Naive thymus-derived CD8-positive, alpha-beta T cell (primary cell): ENCODE measurements around the gene ADIPOQ. TPM values are rescaled to one million over a fixed set of nuclear protein-coding genes. Genes with fewer than 3 reads are reported as not detected.
"Not testable (repeated sequence)": the region's sequence is repeated elsewhere in the genome, so short reads cannot be mapped to it uniquely, and the experiment has no call there.

Experiments
- ATAC-seq, 2 donors: fragments of 150-1000 bp; cut with Tn5 transposase in 1 of 2; sonication (Bioruptor Pico), chemical (Tn5 transposase) in 1 of 2; 1 replicate in 1 of 2; 2 replicates in 1 of 2; pipeline ENCODE4 v1.10.0; 2021; ENCODE audit warnings: mild to moderate bottlenecking in 2 of 2, moderate library complexity in 2 of 2
- POLR2A ChIA-PET: fragments of 350-600 bp; sonication (Branson Sonifier 250); formaldehyde crosslinking; loops from one replicate; lab custom pipeline; 2021; ENCODE audit warnings: antibody characterized with exemption; lab: Charles Lee
- DNase-seq, 10 donors: peaks; one replicate each; pipeline versions ENCODE4 v3.0.0 to v3.0.0-alpha.2; 2020 to 2022
- H3K27ac Mint-ChIP-seq, 10 donors: one replicate each; pipeline ENCODE4 v1.8.0; 2020 to 2022; ENCODE audit warnings: mild to moderate bottlenecking in 10 of 10, mixed read lengths in 10 of 10, moderate library complexity in 4 of 10, inconsistent platforms in 1 of 10
- H3K27me3 Mint-ChIP-seq, 5 donors: one replicate each; pipeline ENCODE4 v1.8.0; 2021 to 2022; ENCODE audit warnings: mixed read lengths in 5 of 5
- H3K36me3 Mint-ChIP-seq, 3 donors: one replicate each; pipeline ENCODE4 v1.8.0; 2020 to 2022; ENCODE audit warnings: mixed read lengths in 3 of 3, mild to moderate bottlenecking in 2 of 3, inconsistent platforms in 1 of 3
- H3K4me1 Mint-ChIP-seq, 4 donors: one replicate each; pipeline ENCODE4 v1.8.0; 2021 to 2022; ENCODE audit warnings: mixed read lengths in 4 of 4
- H3K4me3 Mint-ChIP-seq, 10 donors: one replicate each; pipeline ENCODE4 v1.8.0; 2020 to 2022; ENCODE audit warnings: mild to moderate bottlenecking in 10 of 10, mixed read lengths in 10 of 10, moderate library complexity in 6 of 10, inconsistent platforms in 1 of 10
- H3K9me3 Mint-ChIP-seq, 9 donors: one replicate each; pipeline ENCODE4 v1.8.0; 2020 to 2022; ENCODE audit warnings: mixed read lengths in 9 of 9, mild to moderate bottlenecking in 3 of 9, inconsistent platforms in 1 of 9, moderate library complexity in 1 of 9
- polyA plus RNA-seq, 3 donors: library from polyadenylated mRNA; unstranded; fragments of 300-500 nt; fragmentation: Illumina TruSeq; gene quantifications; one replicate each; pipeline ENCODE4 v1.2.3, GENCODE V29; 2021
- total RNA-seq, 8 experiments: library from RNA in 2 of 8; stranded (reverse) in 2 of 8; gene quantifications; one replicate each; pipeline ENCODE4 v1.2.3 and lab custom pipeline; 2021 to 2026

Gene ADIPOQ
- total and polyA plus RNA-seq, 5 experiments from 2014 or later, result not detected

- H3K27ac Mint-ChIP-seq, DNase-seq, H3K4me3 Mint-ChIP-seq, POLR2A ChIA-PET, H3K36me3 Mint-ChIP-seq, ATAC-seq, H3K9me3 Mint-ChIP-seq, H3K27me3 Mint-ChIP-seq: not testable (repeated sequence)
- H3K4me1 Mint-ChIP-seq, result peaks cover 5 to 27% (median 13%) of the 10 kb centered on the region in 4 donors
These were observed 50.6 kb downstream of the ADIPOQ start for GRCh38 chr3:186893071-186893470.

DNA sequence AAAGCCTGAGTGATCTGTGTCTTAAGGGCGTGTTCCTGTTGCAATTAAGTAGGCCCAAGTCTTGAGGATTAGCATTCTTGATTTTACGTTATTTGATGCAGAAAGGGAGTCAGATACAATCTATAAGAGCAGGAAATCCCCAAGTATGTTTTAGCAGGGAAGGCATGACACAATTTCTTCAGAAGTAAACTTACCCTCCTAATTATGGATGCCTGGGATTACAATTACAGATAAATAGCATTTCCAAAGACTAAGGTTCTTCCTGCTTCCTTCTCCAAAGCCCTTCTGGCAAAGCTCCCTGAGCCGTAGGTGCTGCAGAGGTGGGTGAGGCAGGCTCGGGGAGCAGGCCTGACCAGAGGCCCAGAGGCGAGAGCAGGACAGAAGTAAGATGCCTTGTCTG lies 52.9 kb downstream of the ADIPOQ start:
- H3K9me3 Mint-ChIP-seq, result no peaks in the 10 kb centered on the region
- no peak for DNase-seq
- no peaks in the 10 kb centered on the region for H3K27me3 Mint-ChIP-seq
- no peak for ATAC-seq
- no peaks in the 10 kb centered on the region for H3K36me3 Mint-ChIP-seq
- H3K27ac Mint-ChIP-seq, result no peak overlapping the region
- no peak overlapping the region for H3K4me3 Mint-ChIP-seq
- H3K4me1 Mint-ChIP-seq, result peaks cover 5 to 25% (median 13%) of the 10 kb centered on the region in 4 donors
- POLR2A ChIA-PET, result interaction anchor here (1.6 kb wide), 1 partner anchor 14 kb away, joined by 7 read pairs; no protein-coding TSS in a partner anchor

DNA sequence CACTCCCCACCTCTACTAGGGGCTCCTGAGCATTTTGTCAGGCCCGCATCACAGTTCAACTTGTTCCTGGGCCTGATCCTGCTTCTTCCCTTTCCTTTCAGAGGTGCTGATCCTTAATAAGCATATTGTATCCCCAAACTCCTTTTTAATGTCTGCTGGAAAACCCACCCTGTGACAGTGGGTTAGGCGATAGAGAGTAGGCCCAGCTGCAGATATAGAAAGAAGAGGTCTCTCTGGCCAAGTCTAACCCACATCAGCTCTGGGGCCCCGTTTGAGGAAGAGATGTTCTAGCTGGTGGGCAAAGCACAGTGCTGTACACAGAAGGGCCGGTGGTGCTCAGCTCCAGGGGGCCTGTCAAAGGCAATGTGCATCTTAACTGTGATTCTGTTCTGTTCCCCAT lies 53.5 kb downstream of the ADIPOQ start:
- Mint-ChIP-seq H3K4me1 (peaks cover 11 to 31% (median 17%) of the 10 kb centered on the region in 4 donors), H3K4me3 (no peak overlapping the region), H3K9me3 (no peaks in the 10 kb centered on the region), H3K36me3 (no peaks in the 10 kb centered on the region), H3K27me3 (no peaks in the 10 kb centered on the region), H3K27ac (peak overlapping the region in 2 of 10 donors; percentile 39 to 53)
- ATAC-seq (no peak), DNase-seq (no peak)
- POLR2A ChIA-PET, result interaction anchor here (1.6 kb wide), 1 partner anchor 13 kb away, joined by 7 read pairs; no protein-coding TSS in a partner anchor

DNA sequence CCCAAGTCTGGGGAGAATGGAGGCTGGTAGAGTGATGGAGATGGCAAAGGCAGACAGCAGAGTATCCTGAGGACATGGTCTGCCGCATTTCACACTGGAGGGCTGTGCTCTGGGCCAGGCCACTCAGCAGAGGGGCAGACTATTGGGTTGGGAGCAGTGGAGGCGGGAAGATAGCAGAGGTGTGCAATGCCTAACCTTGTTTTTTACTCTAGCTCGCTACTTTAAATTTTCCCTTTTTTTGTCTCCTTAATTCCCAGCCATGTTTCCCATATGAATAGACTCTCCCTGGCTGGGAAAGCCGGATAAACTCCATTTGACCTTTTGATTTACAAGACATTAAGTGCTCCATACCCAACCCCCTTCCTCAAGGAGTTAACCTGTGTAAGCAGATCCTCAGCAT lies 54.4 kb downstream of the ADIPOQ start:
- DNase-seq (no peak), ATAC-seq (no peak)
- Mint-ChIP-seq H3K36me3 (no peaks in the 10 kb centered on the region), H3K4me3 (no peak overlapping the region), H3K27ac (peak overlapping the region in 1 of 10 donors; percentile 53), H3K4me1 (peaks cover 15 to 37% (median 22%) of the 10 kb centered on the region in 4 donors), H3K27me3 (no peaks in the 10 kb centered on the region), H3K9me3 (no peaks in the 10 kb centered on the region)
- POLR2A ChIA-PET, result interaction anchor here (1.6 kb wide), 1 partner anchor 12 kb away, joined by 7 read pairs; no protein-coding TSS in a partner anchor

DNA sequence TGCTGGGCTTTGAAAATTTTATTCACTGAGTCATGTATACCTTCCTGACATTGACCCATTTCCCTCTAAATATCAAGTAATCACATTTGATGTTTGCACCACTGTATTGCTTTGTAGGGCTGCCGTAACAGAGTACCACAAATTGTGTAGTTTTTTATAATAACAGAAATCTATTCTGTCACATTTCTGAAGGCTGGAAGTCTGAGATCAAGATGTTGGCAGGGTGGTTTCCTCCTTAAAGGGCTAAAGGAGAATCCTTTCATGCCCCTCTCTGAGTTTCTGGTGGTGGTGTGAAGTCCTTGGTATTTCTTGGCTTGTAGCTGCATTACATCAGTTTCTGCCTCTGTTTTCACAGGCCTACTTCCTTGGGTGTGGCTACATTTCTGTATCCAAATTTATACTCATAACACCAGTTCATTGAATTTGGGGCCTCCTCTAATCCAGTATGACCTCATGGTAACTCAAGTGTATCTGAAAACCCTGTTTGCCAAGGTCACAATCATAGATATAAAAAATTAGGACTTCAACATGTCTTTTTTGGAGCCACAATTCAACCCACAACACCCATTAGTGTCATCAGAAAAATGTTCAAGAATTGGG lies 58.7 kb downstream of the ADIPOQ start:
- Mint-ChIP-seq H3K27me3 (no peaks in the 10 kb centered on the region), H3K9me3 (peaks cover 3 to 38% (median 33%) of the 10 kb centered on the region in 9 donors), H3K4me1 (peaks cover 14 to 37% (median 28%) of the 10 kb centered on the region in 4 donors), H3K4me3 (peak overlapping the region in 5 of 10 donors; percentile 19 to 50 (median 33)), H3K27ac (peak overlapping the region in 8 of 10 donors; percentile 10 to 86 (median 74)), H3K36me3 (peaks cover under 1 to 25% (median 11%) of the 10 kb centered on the region in 3 donors)
- DNase-seq (peak in 2 of 10 donors; percentile 9 to 20), ATAC-seq (peak; percentile 58 to 61)
- POLR2A ChIA-PET, result interaction anchor here (1.2 to 1.4 kb wide), 2 partner anchors 8 to 30 kb away, joined by 4 to 5 read pairs; partner anchors contain the start of gene ST6GAL1

DNA sequence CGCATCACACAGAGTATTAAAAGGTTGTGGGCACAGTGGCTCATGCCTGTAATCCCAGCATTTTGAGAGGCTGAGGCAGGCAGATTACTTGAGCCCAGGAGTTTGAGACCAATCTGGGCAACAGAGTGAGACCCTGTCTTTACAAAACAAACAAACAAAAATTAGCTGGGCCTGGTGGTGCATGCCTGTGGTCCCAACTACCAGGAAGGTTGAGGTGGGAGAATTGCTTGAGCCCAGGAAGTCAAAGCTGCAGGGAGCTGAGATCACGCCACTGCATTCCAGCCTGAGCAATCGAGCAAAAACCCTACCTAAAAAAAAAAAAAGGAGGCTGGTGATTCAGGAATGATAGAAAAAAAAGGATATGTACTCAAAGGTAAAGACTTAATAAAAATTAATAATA lies 59.6 kb downstream of the ADIPOQ start:
- H3K27ac Mint-ChIP-seq, result peak overlapping the region in 4 of 10 donors; percentile 48 to 72 (median 57)
- H3K9me3 Mint-ChIP-seq, result peaks cover 8 to 47% (median 43%) of the 10 kb centered on the region in 9 donors
- H3K36me3 Mint-ChIP-seq, result peaks cover 4 to 35% (median 19%) of the 10 kb centered on the region in 3 donors
- POLR2A ChIA-PET, result interaction anchor here (0.7 kb wide), 1 partner anchor 51 kb away, joined by 3 read pairs; no protein-coding TSS in a partner anchor
- no peak for DNase-seq
- peaks cover 11 to 39% (median 33%) of the 10 kb centered on the region in 4 donors for H3K4me1 Mint-ChIP-seq
- no peaks in the 10 kb centered on the region for H3K27me3 Mint-ChIP-seq
- no peak for ATAC-seq
- H3K4me3 Mint-ChIP-seq, result peak overlapping the region in 1 of 10 donors; percentile 10

DNA sequence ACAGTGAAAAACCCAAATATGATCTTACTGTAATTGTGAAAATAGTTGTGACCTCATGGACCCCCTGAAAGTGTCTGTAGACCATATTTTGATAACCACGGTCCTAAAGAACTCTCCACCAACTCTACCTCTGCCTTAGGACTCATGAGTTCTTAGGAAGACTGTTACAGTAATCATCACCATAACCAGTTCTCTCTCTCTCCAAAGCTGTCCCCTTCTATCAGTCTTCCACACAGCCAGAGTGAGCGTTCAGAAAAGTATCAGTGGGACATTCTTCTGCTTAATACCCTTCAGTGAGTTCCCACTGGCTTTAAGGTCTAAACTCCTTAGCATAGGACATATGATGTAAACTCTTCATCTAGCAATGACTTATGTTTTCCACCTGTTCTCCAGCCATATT lies 60.2 kb downstream of the ADIPOQ start:
- no peaks in the 10 kb centered on the region for H3K27me3 Mint-ChIP-seq
- no peak overlapping the region for H3K4me3 Mint-ChIP-seq
- ATAC-seq (no peak), DNase-seq (no peak)
- H3K27ac Mint-ChIP-seq, result peak overlapping the region in 4 of 10 donors; percentile 1 to 33 (median 16)
- H3K4me1 Mint-ChIP-seq, result peaks cover 11 to 44% (median 35%) of the 10 kb centered on the region in 4 donors
- peaks cover 4 to 40% (median 24%) of the 10 kb centered on the region in 3 donors for H3K36me3 Mint-ChIP-seq
- peaks cover 8 to 53% (median 48%) of the 10 kb centered on the region in 9 donors for H3K9me3 Mint-ChIP-seq
- POLR2A ChIA-PET, result no interaction called here

DNA sequence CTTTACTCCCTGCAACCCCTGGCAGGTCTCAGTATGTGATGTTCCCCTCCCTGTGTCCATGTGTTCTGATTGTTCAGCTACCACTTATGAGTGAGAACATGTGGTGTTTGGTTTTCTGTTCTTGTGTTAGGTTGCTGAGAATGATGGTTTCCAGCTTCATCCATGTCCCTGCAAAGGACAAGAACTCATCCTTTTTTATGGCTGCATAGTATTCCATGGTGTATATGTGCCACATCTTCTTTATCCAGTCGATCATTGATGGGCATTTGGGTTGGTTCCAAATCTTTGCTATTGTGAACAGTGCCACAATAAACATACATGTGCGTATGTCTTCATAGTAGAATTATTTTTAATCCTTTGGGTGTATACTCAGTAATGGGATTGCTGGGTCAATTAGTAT lies 61.2 kb downstream of the ADIPOQ start:
- H3K9me3 Mint-ChIP-seq, result peaks cover 8 to 62% (median 56%) of the 10 kb centered on the region in 9 donors
- ATAC-seq, H3K27me3 Mint-ChIP-seq, DNase-seq, H3K4me3 Mint-ChIP-seq: not testable (repeated sequence)
- POLR2A ChIA-PET, result interaction anchor here (1.2 kb wide), 1 partner anchor 10 kb away, joined by 3 read pairs; no protein-coding TSS in a partner anchor
- peaks cover 4 to 49% (median 31%) of the 10 kb centered on the region in 3 donors for H3K36me3 Mint-ChIP-seq
- peak overlapping the region in 3 of 10 donors; percentile 5 to 26 (median 25) for H3K27ac Mint-ChIP-seq
- H3K4me1 Mint-ChIP-seq, result peaks cover 16 to 49% (median 43%) of the 10 kb centered on the region in 4 donors

DNA sequence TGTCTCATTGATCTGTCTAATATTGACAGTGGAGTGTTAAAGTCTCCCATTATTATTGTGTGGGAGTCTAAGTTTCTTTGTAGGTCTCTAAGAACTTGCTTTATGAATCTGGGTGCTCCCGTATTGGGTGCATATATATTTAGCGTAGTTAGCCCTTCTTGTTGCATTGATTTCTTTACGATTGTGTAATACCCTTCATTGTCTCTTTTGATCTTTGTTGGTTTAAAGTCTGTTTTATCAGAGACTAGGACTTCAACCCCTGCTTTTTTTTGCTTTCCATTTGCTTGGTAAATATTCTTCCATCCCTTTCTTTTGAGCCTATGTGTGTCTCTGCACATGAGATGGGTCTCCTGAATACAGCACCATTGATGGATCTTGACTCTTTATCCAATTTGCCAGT lies 64.6 kb downstream of the ADIPOQ start:
- DNase-seq, ATAC-seq, H3K27me3 Mint-ChIP-seq: not testable (repeated sequence)
- Mint-ChIP-seq H3K4me1 (peaks cover 11 to 46% (median 31%) of the 10 kb centered on the region in 4 donors), H3K36me3 (peaks cover 4 to 62% (median 31%) of the 10 kb centered on the region in 3 donors), H3K9me3 (peaks cover 8 to 79% (median 56%) of the 10 kb centered on the region in 9 donors), H3K4me3 (peak overlapping the region in 1 of 10 donors; percentile 68), H3K27ac (peak overlapping the region in 7 of 10 donors; percentile 38 to 97 (median 89))
- POLR2A ChIA-PET, result interaction anchor here (1.8 to 4.3 kb wide), 2 partner anchors 9 to 24 kb away, joined by 4 to 98 read pairs; partner anchors contain the start of gene ST6GAL1

Other genes starting within 250 kb of the ADIPOQ start
- not detected for gene AHSG, start 229.7 kb upstream of the ADIPOQ start, total RNA-seq
- not detected for gene AHSG, start 229.7 kb upstream of the ADIPOQ start, polyA plus RNA-seq
- not detected for gene FETUB, start 202.3 kb upstream of the ADIPOQ start, total RNA-seq
- not detected for gene FETUB, start 202.3 kb upstream of the ADIPOQ start, polyA plus RNA-seq
- gene HRG, start 176.7 kb upstream of the ADIPOQ start, total RNA-seq, result not detected
- not detected for gene HRG, start 176.7 kb upstream of the ADIPOQ start, polyA plus RNA-seq
- not detected for gene KNG1, start 125.4 kb upstream of the ADIPOQ start, total RNA-seq
- gene KNG1, start 125.4 kb upstream of the ADIPOQ start, polyA plus RNA-seq, result under 1 TPM in 1 of 3 donors, not detected in 2; 0.07 TPM
- gene EIF4A2, start 59.1 kb upstream of the ADIPOQ start, total RNA-seq, result 100 to 1,000 TPM; 671 to 687 TPM
- gene EIF4A2, start 59.1 kb upstream of the ADIPOQ start, polyA plus RNA-seq, result 100 to 1,000 TPM; 221 to 293 (median 226) TPM
- gene RFC4, start 36.2 kb upstream of the ADIPOQ start, total RNA-seq, result 10 to 100 TPM; 19.3 to 25.3 TPM
- 10 to 100 TPM; 19.2 to 22.8 (median 21.4) TPM for gene RFC4, start 36.2 kb upstream of the ADIPOQ start, polyA plus RNA-seq
- 100 to 1,000 TPM; 223 to 250 TPM for gene ST6GAL1, start 87.8 kb downstream of the ADIPOQ start, total RNA-seq
- gene ST6GAL1, start 87.8 kb downstream of the ADIPOQ start, polyA plus RNA-seq, result 100 to 1,000 TPM; 139 to 237 (median 167) TPM